Measurements from ENCODE around the gene PRSS50. TPM values are rescaled to one million over a fixed set of nuclear protein-coding genes. Genes with fewer than 3 reads are reported as not detected.

The PRSS50 gene
- total RNA-seq, 4 donors from 2014 or later, result 0.21 to 0.55 TPM; not detected in 2

- TF ChIP-seq POLR2A (IDR thresholded peaks at IDR 0.05) (no peak), CTCF (IDR thresholded peaks at IDR 0.05) (no peak)
- Histone ChIP-seq H3K27ac (no peak overlapping the region), H3K9me3 (no peaks in the 10 kb centered on the region), H3K36me3 (no peaks in the 10 kb centered on the region), H3K4me1 (peaks cover 0 to 7% of the 10 kb centered on the region in 2 donors), H3K4me3 (no peak overlapping the region), H3K27me3 (peaks cover 0 to 6% of the 10 kb centered on the region in 2 donors)
- intact Hi-C loops (cut with DNase I; ENCODE audit: low total_unique reads), result loop anchor here (10.0 kb wide), 1 partner anchor 632 kb away; no protein-coding TSS in a partner anchor
- DNase-seq, result no peak
Observed at GRCh38 chr3:46703013-46703520, 14.6 kb downstream of the PRSS50 start.

GRCh38 chr3:46702246-46703012, 15.2 kb downstream of the PRSS50 start:
- no peak overlapping the region for H3K27ac ChIP-seq
- no peak overlapping the region for H3K4me3 ChIP-seq
- no peaks in the 10 kb centered on the region for H3K9me3 ChIP-seq
- DNase-seq, result no peak
- H3K4me1 ChIP-seq, result peaks cover 0 to 7% of the 10 kb centered on the region in 2 donors
- H3K27me3 ChIP-seq, result peaks cover 0 to 6% of the 10 kb centered on the region in 2 donors
- TF ChIP-seq POLR2A (IDR thresholded peaks at IDR 0.05), result no peak
- no peak for TF ChIP-seq CTCF (IDR thresholded peaks at IDR 0.05)
- no peaks in the 10 kb centered on the region for H3K36me3 ChIP-seq
- intact Hi-C loops (cut with DNase I; ENCODE audit: low total_unique reads), result loop anchor here (10.0 kb wide), 1 partner anchor 632 kb away; no protein-coding TSS in a partner anchor

GRCh38 chr3:46701181-46701939, 16.3 kb downstream of the PRSS50 start, which contains the start of gene TMIE:
Gene TMIE (plus strand): TSS chr3:46701392. CDS start chr3:46701488, 96 bp downstream.
- TF ChIP-seq CTCF (IDR thresholded peaks at IDR 0.05) (no peak), POLR2A (IDR thresholded peaks at IDR 0.05) (no peak)
- intact Hi-C loops (cut with DNase I; ENCODE audit: low total_unique reads), result loop anchor here (10.0 kb wide), 1 partner anchor 633 kb away; no protein-coding TSS in a partner anchor
- H3K9me3 ChIP-seq, result no peaks in the 10 kb centered on the region
- peak in 1 of 2 donors; percentile 31 for DNase-seq
- peak within 1 kb of the TSS; percentile 12 to 37 for H3K4me3 ChIP-seq
- H3K36me3 ChIP-seq, result no peaks in the 10 kb centered on the region
- peaks cover 0 to 6% of the 10 kb centered on the region in 2 donors for H3K27me3 ChIP-seq
- H3K27ac ChIP-seq, result peak within 1 kb of the TSS in 1 of 2 donors; percentile 16
- H3K4me1 ChIP-seq, result peaks cover 0 to 7% of the 10 kb centered on the region in 2 donors

GRCh38 chr3:46700772-46701171, 16.9 kb downstream of the PRSS50 start:
- no peak for TF ChIP-seq CTCF (IDR thresholded peaks at IDR 0.05)
- no peak for TF ChIP-seq POLR2A (IDR thresholded peaks at IDR 0.05)
- peaks cover 0 to 7% of the 10 kb centered on the region in 2 donors for H3K4me1 ChIP-seq
- intact Hi-C loops (cut with DNase I; ENCODE audit: low total_unique reads), result loop anchor here (10.0 kb wide), 1 partner anchor 634 kb away; no protein-coding TSS in a partner anchor
- DNase-seq, result peak; percentile 47 to 48
- H3K27me3 ChIP-seq, result peaks cover 0 to 6% of the 10 kb centered on the region in 2 donors
- H3K36me3 ChIP-seq, result no peaks in the 10 kb centered on the region
- no peaks in the 10 kb centered on the region for H3K9me3 ChIP-seq
- H3K4me3 ChIP-seq, result peak overlapping the region; percentile 12 to 37
- H3K27ac ChIP-seq, result no peak overlapping the region

All from uterus (tissue), 4 donors.